Activated CD4-positive, alpha-beta T cell treated with anti-CD3 and anti-CD28 coated beads, Interleukin-2, Interleukin-6, amounts not matched to agents 100 ng/mL and 50 ng/mL, durations not matched to agents 16 hours and 8 hours (primary cell): Measurements from ENCODE around the gene PPP1R9B.

Source experiments
- DNase-seq: peaks from one replicate; pipeline ENCODE4 v3.0.0-alpha.2; 2020

PPP1R9B gene

GRCh38 chr17:50139950-50140885, 10.3 kb downstream of the PPP1R9B start:
- peak; percentile 89 for DNase-seq

GRCh38 chr17:50139185-50139783, 11.2 kb downstream of the PPP1R9B start:
- no peak for DNase-seq

- DNase-seq: no peak
These were observed 13.4 kb downstream of the PPP1R9B start for GRCh38 chr17:50137042-50137441.

DNA sequence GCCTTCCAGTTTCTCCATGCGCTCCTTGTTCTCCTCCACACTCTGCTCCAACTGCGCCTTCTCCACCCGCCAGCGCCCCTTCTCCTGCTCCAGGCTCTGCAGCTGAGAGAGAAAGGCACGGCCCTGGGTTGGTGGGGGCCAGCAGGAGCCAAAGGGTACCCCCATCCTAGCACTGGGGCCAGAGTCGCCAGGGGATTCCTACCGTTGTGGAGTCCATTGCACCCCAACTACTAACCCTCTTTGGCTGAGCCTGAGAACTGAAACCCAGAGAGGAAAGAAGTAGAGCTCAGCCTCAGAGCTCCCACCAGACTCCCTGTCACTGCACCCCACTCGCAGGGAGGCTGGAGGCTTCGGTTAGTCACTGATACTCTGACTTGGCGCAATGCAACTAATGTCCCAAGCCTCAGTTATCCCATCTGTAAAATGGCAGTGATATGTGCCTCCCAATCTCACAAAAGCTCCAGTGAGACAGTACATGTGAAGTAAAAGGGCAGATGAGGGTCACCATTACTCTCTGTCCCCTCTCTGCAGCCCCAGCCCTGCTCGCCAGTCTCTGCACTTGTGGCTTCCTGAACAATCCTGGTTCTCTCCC, 14.3 kb downstream of the PPP1R9B start:
- DNase-seq: no peak

DNA sequence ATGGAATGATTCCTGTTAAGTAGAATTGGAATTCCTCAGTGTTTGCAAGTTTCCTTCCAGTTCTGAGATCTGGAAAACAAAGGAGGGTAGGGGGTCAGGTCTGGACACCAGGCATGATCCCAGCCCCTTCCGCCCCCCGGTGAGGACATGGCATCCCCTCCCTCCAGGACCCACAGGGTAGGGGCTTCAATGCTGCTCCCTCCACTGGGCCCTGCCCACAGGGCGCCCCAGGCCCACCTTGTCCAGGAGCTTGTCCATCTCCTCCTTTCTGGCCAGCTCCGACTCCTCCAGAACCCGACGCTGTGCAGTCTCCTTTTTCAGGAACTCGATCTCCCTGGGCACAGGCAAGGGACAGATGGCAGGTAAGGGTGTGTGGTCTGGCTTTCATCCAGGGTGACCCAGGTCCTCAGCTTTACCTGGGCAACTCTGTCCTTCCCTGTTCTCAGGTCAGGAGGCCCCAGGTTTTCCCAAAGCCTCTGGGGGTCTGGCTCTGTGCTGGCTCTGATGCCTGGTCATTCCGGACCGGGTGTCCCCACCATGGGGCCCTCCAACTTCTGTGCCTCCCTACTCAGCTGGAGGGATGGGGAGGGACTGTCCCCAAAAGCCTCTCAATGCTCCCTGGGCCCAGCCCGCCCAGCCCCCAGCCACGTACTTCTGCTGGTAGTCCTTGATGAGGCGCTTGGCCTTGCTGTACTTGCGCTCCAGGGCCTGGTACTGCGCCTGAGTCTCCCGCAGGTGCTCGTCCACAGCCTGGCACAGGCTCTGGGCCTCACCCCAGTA, 15.0 kb downstream of the PPP1R9B start:
- no peak for DNase-seq

GRCh38 chr17:50134206-50135110, 16.0 kb downstream of the PPP1R9B start:
- no peak for DNase-seq

DNA sequence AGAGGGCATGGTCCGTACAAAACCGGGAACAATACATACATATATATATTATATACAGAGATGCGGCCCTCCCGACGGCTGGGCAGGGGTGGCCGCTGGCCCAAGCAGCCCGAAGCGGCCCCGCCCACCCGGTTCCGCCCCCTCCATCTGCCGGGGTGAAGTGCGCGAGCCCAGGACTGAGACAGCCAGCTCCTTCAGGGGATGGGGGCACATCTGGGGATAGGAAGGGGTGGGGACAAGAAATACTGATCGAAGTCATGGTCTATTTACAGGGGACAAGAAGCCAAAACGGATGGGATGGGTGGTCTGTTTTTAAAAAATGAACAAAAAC, 16.7 kb downstream of the PPP1R9B start:
- DNase-seq: no peak

DNA sequence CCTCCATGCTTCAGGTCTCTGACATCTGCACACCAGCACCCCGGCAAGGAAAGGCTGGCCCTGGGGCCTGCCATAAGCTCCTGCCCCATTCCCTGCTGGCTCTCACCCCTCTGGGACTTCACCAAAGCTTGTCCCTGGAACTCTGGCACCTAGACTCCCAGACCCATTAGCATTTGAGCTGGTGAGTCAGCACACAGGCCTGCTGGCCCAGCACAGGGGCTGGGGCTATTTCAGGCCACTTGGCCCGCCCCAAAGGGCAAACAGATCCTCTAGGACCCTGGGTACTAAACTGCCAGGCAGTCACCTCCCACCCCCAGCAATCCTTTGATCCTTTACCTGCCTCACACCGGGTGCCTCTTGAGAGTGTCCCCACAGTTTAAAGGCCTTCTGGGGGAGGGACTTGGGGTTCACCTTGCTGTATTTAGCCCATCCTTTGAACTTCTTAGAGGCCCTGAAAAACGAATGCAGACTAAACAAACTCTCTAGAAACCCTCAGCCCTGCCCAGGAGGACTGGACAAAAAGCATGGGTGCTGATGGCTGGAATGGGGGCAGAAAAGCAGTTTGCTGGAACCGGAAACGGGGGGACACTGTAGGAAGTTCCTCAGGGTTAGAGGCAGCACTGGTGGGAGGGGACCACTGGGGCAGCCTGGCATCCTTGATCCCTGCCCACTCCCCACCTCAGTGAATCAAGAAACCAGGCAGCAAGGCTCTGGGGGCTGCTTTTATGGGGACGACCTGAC, 17.3 kb downstream of the PPP1R9B start:
- no peak for DNase-seq

DNA sequence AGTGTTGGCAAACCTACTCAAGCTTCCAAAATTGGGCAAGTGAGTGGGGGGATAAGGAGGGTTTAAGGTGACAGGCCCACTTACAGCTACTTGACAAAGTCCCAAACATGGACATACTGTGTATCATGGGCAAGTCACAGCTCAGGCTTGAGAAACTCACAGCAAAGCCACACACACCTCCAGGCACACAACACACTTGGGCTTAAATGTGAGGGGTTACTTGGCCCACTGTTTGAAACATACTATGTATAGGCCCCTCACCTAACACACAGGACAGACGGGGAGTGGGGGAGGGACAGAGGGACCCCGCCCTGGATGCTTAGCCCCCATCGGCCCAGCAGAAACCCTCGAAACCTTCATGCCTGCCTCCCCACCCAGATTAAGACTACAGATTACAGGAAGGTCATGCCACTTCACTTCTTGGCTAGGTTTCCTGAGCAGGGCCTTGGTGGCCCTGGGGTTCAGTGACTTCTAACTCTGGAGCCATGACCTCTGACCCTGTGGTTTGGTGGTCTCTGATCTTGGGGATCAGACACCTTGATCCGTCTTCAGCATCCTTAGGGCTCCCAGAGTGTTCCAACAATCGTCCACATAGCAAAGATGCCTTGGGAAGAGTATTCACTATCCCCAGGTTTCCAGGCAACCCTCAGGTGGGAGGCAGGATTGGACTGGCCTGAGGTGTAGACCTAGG, 18.2 kb downstream of the PPP1R9B start:
- no peak for DNase-seq

- DNase-seq: no peak
These were observed 19.7 kb downstream of the PPP1R9B start for GRCh38 chr17:50130559-50131305.

DNA sequence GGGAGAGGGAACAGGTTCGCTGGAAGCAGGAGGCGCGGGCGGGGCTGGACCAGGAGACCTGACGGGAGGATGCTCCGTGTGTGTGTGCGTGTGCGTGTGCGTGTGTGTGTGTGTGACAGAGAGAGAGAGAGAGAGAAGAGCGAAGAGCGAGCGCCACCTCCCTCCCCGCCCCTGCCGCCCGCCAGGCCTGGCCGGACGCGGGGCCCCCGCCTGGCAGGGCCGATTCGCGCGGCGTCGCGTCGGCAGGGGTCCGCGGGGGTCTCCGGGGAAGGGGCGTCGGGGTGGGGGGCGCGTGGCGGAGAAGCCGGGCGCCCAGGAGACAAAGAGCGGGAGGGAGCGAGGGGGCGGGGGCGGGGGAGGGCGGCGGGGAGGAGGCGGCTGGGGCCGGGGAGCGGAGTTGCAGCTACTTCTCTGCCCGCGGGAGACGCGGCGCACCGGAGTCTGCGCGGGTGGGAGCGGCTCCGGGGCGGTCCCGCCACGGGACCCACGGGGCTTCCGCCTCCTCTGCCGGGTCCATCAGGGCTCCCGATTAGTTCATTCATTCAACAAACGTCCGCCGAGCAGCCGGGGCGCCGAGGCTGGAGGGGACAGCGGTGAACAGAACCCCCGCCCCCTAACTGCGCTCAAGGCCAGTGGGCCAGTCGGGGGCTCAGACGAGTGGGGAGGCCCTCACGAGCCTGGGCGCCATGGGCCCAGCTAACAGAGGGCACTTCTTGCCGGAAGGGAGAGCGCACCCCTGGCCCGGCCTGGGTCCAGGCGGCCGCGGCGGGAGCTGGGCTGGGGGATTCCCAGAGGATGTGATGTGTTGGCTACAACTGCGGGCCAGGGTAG, 20.5 kb downstream of the PPP1R9B start, which contains the start of gene SAMD14:
Gene SAMD14 (minus strand): TSS at position 433 of the 831 bp plus-strand sequence. CDS start 5,201 bp downstream, outside the sequence.
- peak; percentile 21 for DNase-seq

- DNase-seq: no peak
These were observed 21.1 kb downstream of the PPP1R9B start for GRCh38 chr17:50129353-50129727.

DNA sequence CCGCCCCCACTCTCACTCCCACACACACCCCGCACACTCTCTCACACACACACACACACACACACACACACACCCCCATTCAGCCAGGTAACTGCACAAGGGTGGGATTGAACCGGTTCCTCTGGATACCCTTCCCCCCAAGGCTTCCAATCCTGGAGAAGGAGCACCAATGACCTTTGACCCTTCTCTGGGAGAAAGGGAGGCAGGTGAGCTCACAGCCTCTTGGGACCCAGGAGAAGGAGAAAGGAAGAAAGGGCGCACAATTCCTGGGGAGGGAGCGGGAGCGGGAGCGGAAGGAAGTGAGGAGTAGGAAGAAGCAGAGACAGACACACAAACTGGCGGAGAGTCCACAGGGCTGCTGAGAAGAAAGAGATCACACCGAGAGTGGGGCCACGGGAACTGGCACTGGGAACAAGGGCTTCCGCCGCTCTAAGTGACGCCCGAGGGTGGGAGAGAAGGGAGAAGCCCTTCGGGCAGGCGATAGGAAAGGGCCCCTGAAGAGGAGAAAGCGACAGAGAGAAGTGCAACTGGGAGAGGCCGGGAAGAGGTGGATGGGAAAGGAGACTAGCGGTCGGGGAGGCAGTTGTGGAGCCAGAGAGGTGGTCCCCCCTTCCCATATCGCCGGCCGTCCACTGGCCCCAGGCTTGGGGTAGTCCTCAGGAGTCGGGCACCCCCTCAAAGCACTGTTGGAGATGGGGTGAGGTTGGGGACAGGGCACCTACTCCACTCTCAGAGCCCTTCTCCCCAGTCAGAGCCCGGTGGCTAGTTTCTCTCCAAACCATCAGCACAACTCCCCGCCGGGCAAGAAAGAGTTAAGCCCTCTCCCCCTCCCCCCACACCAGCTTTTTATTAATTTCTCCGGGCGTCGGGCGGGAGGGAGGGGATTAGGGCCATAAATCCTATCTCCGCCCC, 21.8 kb downstream of the PPP1R9B start:
- no peak for DNase-seq

- no peak for DNase-seq
These were observed 22.6 kb downstream of the PPP1R9B start for GRCh38 chr17:50127697-50128361.

DNA sequence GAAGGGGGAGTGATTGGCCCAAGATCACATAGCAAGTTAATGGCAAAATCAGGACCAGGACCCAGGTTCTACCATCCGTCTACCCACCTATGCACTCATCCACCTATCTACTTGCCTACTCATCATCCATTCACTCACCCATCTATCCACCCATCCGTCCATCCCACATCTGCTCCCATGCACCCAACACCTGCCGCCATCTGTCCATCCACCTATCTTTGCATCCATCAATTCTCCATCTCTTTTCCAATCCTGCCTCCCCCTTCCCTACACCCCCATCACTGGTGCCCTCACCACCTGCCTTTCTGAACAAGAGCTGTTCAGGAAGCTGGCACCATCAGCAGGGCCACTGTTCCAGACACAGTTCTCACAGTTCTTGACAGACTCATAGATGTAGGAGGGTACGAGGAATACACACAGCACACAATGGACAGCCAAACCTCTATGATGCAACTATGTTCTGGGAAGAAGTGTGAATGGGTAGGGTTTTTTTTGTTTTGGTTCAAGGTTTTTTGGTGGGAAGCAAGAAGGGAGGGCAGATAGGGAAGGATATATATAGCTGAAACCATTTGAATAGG, 25.0 kb downstream of the PPP1R9B start:
- DNase-seq: no peak

DNA sequence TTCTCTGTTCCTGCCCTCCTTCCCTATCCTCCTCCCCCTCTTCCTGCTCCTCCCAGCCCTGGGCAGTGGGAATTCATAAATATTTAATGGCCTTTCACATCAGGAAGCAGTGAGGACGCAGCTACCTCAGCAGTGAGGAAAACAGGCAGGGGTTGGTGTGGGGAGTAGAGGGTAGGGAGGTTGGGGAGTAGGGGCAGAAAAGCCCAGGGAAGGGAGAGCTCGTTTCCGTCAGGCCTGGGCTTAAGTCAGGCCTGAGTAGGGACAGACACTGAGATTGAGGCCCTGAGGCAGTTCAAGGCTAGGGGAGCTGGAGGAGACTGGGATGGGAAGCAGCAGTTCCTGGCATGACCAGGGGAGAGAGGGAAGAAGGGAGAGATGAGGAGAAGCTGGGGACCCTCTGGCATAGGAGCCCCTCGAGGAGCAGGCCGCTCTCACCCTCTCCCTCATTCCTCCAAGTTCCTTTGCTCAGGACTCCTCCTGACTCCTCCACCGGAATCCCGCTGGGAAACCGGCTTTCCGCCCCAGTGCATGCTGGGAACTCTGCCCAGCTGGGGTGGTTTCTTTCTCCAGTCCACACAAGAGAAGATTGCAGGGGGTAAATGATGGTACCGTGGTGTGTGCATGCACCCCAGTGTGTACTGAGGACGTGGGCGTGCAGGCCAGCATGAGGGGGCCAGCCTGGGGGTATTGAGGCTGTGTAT, 26.7 kb downstream of the PPP1R9B start:
- DNase-seq: no peak
